Hepatic stellate cell (primary cell): Measurements from ENCODE around the gene KRTAP3-3.

Experiments
- DNase-seq: peaks from one replicate; pipeline ENCODE4 v3.0.0; 2011; ENCODE audit warnings: low spot score

The KRTAP3-3 gene

GRCh38 chr17:40958086-40958953, 35.6 kb downstream of the KRTAP3-3 start:
- no peak for DNase-seq

GRCh38 chr17:40956401-40957254, 37.3 kb downstream of the KRTAP3-3 start:
- DNase-seq, result peak; percentile 27

- DNase-seq, result no peak
These were observed 40.1 kb downstream of the KRTAP3-3 start for GRCh38 chr17:40953881-40954280.

GRCh38 chr17:40952661-40953060, 41.3 kb downstream of the KRTAP3-3 start:
- peak; percentile 36 for DNase-seq

- no peak for DNase-seq
These were observed 41.8 kb downstream of the KRTAP3-3 start for GRCh38 chr17:40952154-40952553.

GRCh38 chr17:40951011-40951622, 42.8 kb downstream of the KRTAP3-3 start:
- no peak for DNase-seq

- DNase-seq, result no peak
These were observed 43.8 kb downstream of the KRTAP3-3 start for GRCh38 chr17:40950176-40950575.

- no peak for DNase-seq
These were observed 44.5 kb downstream of the KRTAP3-3 start for GRCh38 chr17:40949418-40949817.

GRCh38 chr17:40947929-40948328, 46.0 kb downstream of the KRTAP3-3 start:
- no peak for DNase-seq

GRCh38 chr17:40945414-40945813, 48.5 kb downstream of the KRTAP3-3 start:
- DNase-seq, result no peak

- DNase-seq, result no peak
These were observed 49.4 kb downstream of the KRTAP3-3 start for GRCh38 chr17:40944531-40944930.
